ENCODE measurements around the gene FOXO3. TPM values are rescaled to one million over a fixed set of nuclear protein-coding genes. Genes with fewer than 3 reads are reported as not detected.

FOXO3 gene
- total RNA-seq, 2 experiments from 2014 or later, result 7.5 to 9.0 TPM

- intact Hi-C loops (cut with micrococcal nuclease), result no loop called here
- ATAC-seq (peak; percentile 80), DNase-seq (peak; percentile 46)
- Mint-ChIP-seq H3K27ac (peak overlapping the region; percentile 63), H3K9me3 (no peaks in the 10 kb centered on the region), H3K36me3 (ENCODE audit: low read depth) (peaks cover 21% of the 10 kb centered on the region), H3K4me1 (ENCODE audit: low read depth) (peaks cover 57% of the 10 kb centered on the region), H3K27me3 (no peaks in the 10 kb centered on the region), H3K4me3 (no peak overlapping the region)
- no peak for TF ChIP-seq CTCF (IDR thresholded peaks at IDR 0.05)
- CTCF ChIA-PET, result interaction anchor here (0.8 to 0.9 kb wide), 2 partner anchors 74 to 78 kb away, joined by 3 to 4 read pairs; no protein-coding TSS in a partner anchor
- POLR2A ChIA-PET, result interaction anchor here (0.6 to 0.7 kb wide), 2 partner anchors 182 to 258 kb away, joined by 3 read pairs; no protein-coding TSS in a partner anchor
These were observed 104.9 kb downstream of the FOXO3 start for GRCh38 chr6:108665495-108666196.

GRCh38 chr6:108666656-108667260, 106.0 kb downstream of the FOXO3 start:
- Mint-ChIP-seq H3K27ac (peak overlapping the region; percentile 56), H3K27me3 (no peaks in the 10 kb centered on the region), H3K4me3 (no peak overlapping the region), H3K9me3 (no peaks in the 10 kb centered on the region), H3K36me3 (ENCODE audit: low read depth) (peaks cover 21% of the 10 kb centered on the region), H3K4me1 (ENCODE audit: low read depth) (peaks cover 57% of the 10 kb centered on the region)
- no peak for TF ChIP-seq CTCF (IDR thresholded peaks at IDR 0.05)
- CTCF ChIA-PET, result interaction anchor here (0.7 to 1.2 kb wide), 5 partner anchors 16 to 1075 kb away, joined by 3 read pairs; no protein-coding TSS in a partner anchor
- intact Hi-C loops (cut with micrococcal nuclease), result no loop called here
- no peak for DNase-seq
- no peak for ATAC-seq
- POLR2A ChIA-PET, result interaction anchor here (0.7 kb wide), 1 partner anchor 132 kb away, joined by 4 read pairs; no protein-coding TSS in a partner anchor

GRCh38 chr6:108667993-108668392, 107.3 kb downstream of the FOXO3 start:
- Mint-ChIP-seq H3K4me3 (no peak overlapping the region), H3K27me3 (no peaks in the 10 kb centered on the region), H3K9me3 (no peaks in the 10 kb centered on the region), H3K36me3 (ENCODE audit: low read depth) (peaks cover 21% of the 10 kb centered on the region), H3K27ac (no peak overlapping the region), H3K4me1 (ENCODE audit: low read depth) (peaks cover 56% of the 10 kb centered on the region)
- intact Hi-C loops (cut with micrococcal nuclease), result no loop called here
- DNase-seq (no peak), ATAC-seq (no peak)
- POLR2A ChIA-PET, result no interaction called here
- TF ChIP-seq CTCF (IDR thresholded peaks at IDR 0.05), result no peak
- CTCF ChIA-PET, result no interaction called here

- no peak for DNase-seq
- H3K27me3 Mint-ChIP-seq, result no peaks in the 10 kb centered on the region
- POLR2A ChIA-PET, result no interaction called here
- peaks cover 63% of the 10 kb centered on the region for H3K4me1 Mint-ChIP-seq (ENCODE audit: low read depth)
- CTCF ChIA-PET, result interaction anchor here (0.9 kb wide), 1 partner anchor 148 kb away, joined by 3 read pairs; no protein-coding TSS in a partner anchor
- H3K9me3 Mint-ChIP-seq, result no peaks in the 10 kb centered on the region
- no peak overlapping the region for H3K27ac Mint-ChIP-seq
- no peak for TF ChIP-seq CTCF (IDR thresholded peaks at IDR 0.05)
- H3K36me3 Mint-ChIP-seq (ENCODE audit: low read depth), result peaks cover 15% of the 10 kb centered on the region
- no peak overlapping the region for H3K4me3 Mint-ChIP-seq
- no peak for ATAC-seq
- intact Hi-C loops (cut with micrococcal nuclease), result no loop called here
These were observed 109.0 kb downstream of the FOXO3 start for GRCh38 chr6:108669673-108670072.

GRCh38 chr6:108671175-108671574, 110.5 kb downstream of the FOXO3 start:
- POLR2A ChIA-PET, result no interaction called here
- ATAC-seq (no peak), DNase-seq (no peak)
- peaks cover 9% of the 10 kb centered on the region for H3K36me3 Mint-ChIP-seq (ENCODE audit: low read depth)
- CTCF ChIA-PET, result no interaction called here
- peaks cover 51% of the 10 kb centered on the region for H3K4me1 Mint-ChIP-seq (ENCODE audit: low read depth)
- no peak overlapping the region for H3K4me3 Mint-ChIP-seq
- intact Hi-C loops (cut with micrococcal nuclease), result no loop called here
- H3K27me3 Mint-ChIP-seq, result no peaks in the 10 kb centered on the region
- H3K27ac Mint-ChIP-seq, result no peak overlapping the region
- no peaks in the 10 kb centered on the region for H3K9me3 Mint-ChIP-seq
- no peak for TF ChIP-seq CTCF (IDR thresholded peaks at IDR 0.05)

Measured in activated CD8-positive, alpha-beta T cell treated with anti-CD3 and anti-CD28 coated beads for 36 hours (primary cell).